SK-N-SH (cell line): ENCODE measurements around the gene CD300A. TPM values are rescaled to one million over a fixed set of nuclear protein-coding genes. Genes with fewer than 3 reads are reported as not detected.
"Not testable (repeated sequence)": the region's sequence is repeated elsewhere in the genome, so short reads cannot be mapped to it uniquely, and the experiment has no call there.

Experiments used
- CTCF ChIA-PET: fragments of 300-600, 350-600 bp; formaldehyde crosslinking; extraction: SDS; loops from one replicate; lab custom pipeline; 2021; lab: Yijun Ruan, JAX
- POLR2A ChIA-PET: fragments of 350-600 bp; sonication (Branson Sonifier 250); formaldehyde crosslinking; extraction: SDS; loops from one replicate; lab custom pipeline; 2020; ENCODE audit warnings: antibody characterized with exemption, inconsistent platforms; lab: Yijun Ruan, JAX
- DNase-seq: peaks from one replicate; pipeline ENCODE4 v3.0.0; 2012
- H2AFZ ChIP-seq: fragments of 200-600 bp; sonication (generic); 2 replicates; pipeline ENCODE4 v1.8.1; 2016; ENCODE audit warnings: antibody characterized with exemption, mild to moderate bottlenecking, low read depth
- H3F3A ChIP-seq: fragments of 200-600 bp; sonication (generic); replicated peaks from 2 replicates; pipeline ENCODE3; 2016; ENCODE audit warnings: antibody characterized with exemption, mild to moderate bottlenecking; ENCODE audit not compliant: insufficient read depth
- H3K27ac ChIP-seq, 2 experiments: fragments of 200-500 bp in 1 of 2; fragments of 200-600 bp in 1 of 2; sonication (Bioruptor generic) in 1 of 2; sonication (generic), shearing (Covaris generic) in 1 of 2; 2 replicates each; pipeline versions ENCODE4 v1.5.1 to v1.6.1; 2014 to 2016; ENCODE audit warnings: low read depth in 2 of 2, inconsistent platforms in 1 of 2, low read length in 1 of 2, mild to moderate bottlenecking in 1 of 2, mixed read lengths in 1 of 2
- H3K27me3 ChIP-seq: fragments of 200-600 bp; sonication (generic), shearing (Covaris generic); 2 replicates; pipeline ENCODE4 v1.6.1; 2016; ENCODE audit warnings: mixed run types; ENCODE audit not compliant: insufficient read depth
- H3K36me3 ChIP-seq, 2 experiments: fragments of 200-500 bp in 1 of 2; fragments of 200-600 bp in 1 of 2; sonication (Bioruptor generic) in 1 of 2; sonication (generic) in 1 of 2; replicated peaks in 1 of 2; 2 replicates each; pipeline versions ENCODE3 to v1.5.1; 2014 to 2016; ENCODE audit warnings: low read length in 1 of 2, mild to moderate bottlenecking in 1 of 2; ENCODE audit not compliant: insufficient read depth in 2 of 2, control insufficient read depth in 1 of 2
- H3K4me1 ChIP-seq, 2 experiments: fragments of 200-500 bp in 1 of 2; fragments of 200-600 bp in 1 of 2; sonication (Bioruptor generic) in 1 of 2; sonication (generic), shearing (Covaris generic) in 1 of 2; 2 replicates each; pipeline versions ENCODE4 v1.5.1 to v1.6.1; 2014 to 2016; ENCODE audit warnings: low read depth in 1 of 2, low read length in 1 of 2, mixed run types in 1 of 2; ENCODE audit not compliant: insufficient read depth in 2 of 2, control insufficient read depth in 1 of 2
- H3K4me2 ChIP-seq: fragments of 200-600 bp; sonication (generic), shearing (Covaris generic); 2 replicates; pipeline ENCODE4 v1.6.1; 2017; ENCODE audit warnings: mixed run types
- H3K4me3 ChIP-seq, 2 experiments: fragments of 200-500 bp in 1 of 2; fragments of 200-600 bp in 1 of 2; sonication (Bioruptor generic) in 1 of 2; sonication (generic), shearing (Covaris generic) in 1 of 2; 2 replicates each; pipeline versions ENCODE4 v1.5.1 to v1.8.1; 2014 to 2016; ENCODE audit warnings: low read depth in 2 of 2, inconsistent platforms in 1 of 2, low read length in 1 of 2, mild to moderate bottlenecking in 1 of 2, mixed read lengths in 1 of 2, moderate library complexity in 1 of 2
- H3K79me2 ChIP-seq: fragments of 200-600 bp; sonication (generic); 2 replicates; pipeline ENCODE4 v1.8.1; 2017; ENCODE audit warnings: mild to moderate bottlenecking; ENCODE audit not compliant: insufficient read depth
- H3K9ac ChIP-seq: fragments of 200-600 bp; sonication (generic); 2 replicates; pipeline ENCODE4 v1.6.1; 2017; ENCODE audit warnings: mixed run types
- H3K9me2 ChIP-seq: fragments of 200-600 bp; sonication (generic); 2 replicates; pipeline ENCODE4 v1.6.1; 2017; ENCODE audit warnings: mixed run types
- H3K9me3 ChIP-seq: fragments of 200-600 bp; sonication (generic); 2 replicates; pipeline ENCODE4 v1.6.1; 2017; ENCODE audit warnings: mixed run types, mild to moderate bottlenecking, moderate library complexity
- H4K20me1 ChIP-seq: fragments of 200-600 bp; sonication (generic); 2 replicates; pipeline ENCODE4 v1.6.1; 2017; ENCODE audit warnings: mild to moderate bottlenecking, mixed run types; ENCODE audit not compliant: insufficient read depth
- CTCF ChIP-seq: fragments of 200-600 bp; sonication (generic); IDR thresholded peaks from 2 replicates; pipeline ENCODE4 v1.6.1; 2017; ENCODE audit warnings: antibody characterized with exemption, mild to moderate bottlenecking, moderate library complexity
- FOXJ3 ChIP-seq: sonication (generic); formaldehyde crosslinking; IDR thresholded peaks from 2 replicates; pipeline ENCODE4 v1.5.1; 2020; ENCODE audit warnings: mild to moderate bottlenecking, missing genetic modification reagents
- JUND ChIP-seq: IDR thresholded peaks from 2 replicates; pipeline ENCODE4 v1.4.0; 2012
- MAX ChIP-seq: IDR thresholded peaks from 2 replicates; pipeline ENCODE4 v1.4.0; 2012; ENCODE audit warnings: low read depth
- MEF2A ChIP-seq: IDR thresholded peaks from 2 replicates; pipeline ENCODE4 v1.4.0; 2012; ENCODE audit warnings: low read depth, borderline replicate concordance
- MXI1 ChIP-seq: IDR thresholded peaks from 2 replicates; pipeline ENCODE4 v1.6.1; 2012; ENCODE audit warnings: mild to moderate bottlenecking, low read depth, low read length, improper control_type of control experiment
- NFIC ChIP-seq: IDR thresholded peaks from 2 replicates; pipeline ENCODE4 v1.4.0; 2012; ENCODE audit warnings: borderline replicate concordance
- PBX3 ChIP-seq: IDR thresholded peaks from 2 replicates; pipeline ENCODE4; 2012
- POLR2AphosphoS5 ChIP-seq: IDR thresholded peaks from 2 replicates; pipeline ENCODE4 v1.6.1; 2012; ENCODE audit warnings: low read depth, low read length
- RCOR1 ChIP-seq: fragments of 150-350 bp; IDR thresholded peaks from 2 replicates; pipeline ENCODE4 v1.6.1; 2017; ENCODE audit warnings: antibody characterized with exemption, low read length
- RXRA ChIP-seq: IDR thresholded peaks from 2 replicates; pipeline ENCODE4 v1.4.0; 2012; ENCODE audit warnings: low read depth, mild to moderate bottlenecking, borderline replicate concordance
- SIN3A ChIP-seq: IDR thresholded peaks from 2 replicates; pipeline ENCODE4 v1.6.1; 2012; ENCODE audit warnings: low read depth, mild to moderate bottlenecking, low read length, moderate library complexity, borderline replicate concordance
- TEAD4 ChIP-seq: IDR thresholded peaks from 2 replicates; pipeline ENCODE4 v1.4.0; 2012; ENCODE audit warnings: mild to moderate bottlenecking, borderline replicate concordance; ENCODE audit not compliant: insufficient read depth
- WGBS: methylation state at CpG from one replicate; pipeline ENCODE4 v1.1.6; 2017; ENCODE audit warnings: low lambda C conversion rate; 5-methylcytosine and 5-hydroxymethylcytosine counted together
- polyA plus RNA-seq, 3 experiments: library from polyadenylated mRNA; depleted of rRNA; stranded (reverse); fragments of >200 nt; gene quantifications; 2 replicates each; pipeline ENCODE4 v1.2.3, GENCODE V29; 2012

The CD300A gene
- polyA plus RNA-seq, 1 of the 3 experiments (the other 2 are of a cell fraction) = not detected

GRCh38 chr17:74516561-74517328 is 50.3 kb downstream of the CD300A start:
- Histone ChIP-seq H3K9me2 (no peaks in the 10 kb centered on the region), H2AFZ (no peak overlapping the region), H3K27ac (no peak overlapping the region), H3K4me1 (no peaks in the 10 kb centered on the region), H4K20me1 (no peaks in the 10 kb centered on the region), H3K9me3 (no peaks in the 10 kb centered on the region; the same call in 1 of the 2 replicates), H3F3A (peaks cover 13% of the 10 kb centered on the region), H3K79me2 (no peaks in the 10 kb centered on the region), H3K4me2 (no peak overlapping the region), H3K9ac (no peak overlapping the region), H3K27me3 (no peaks in the 10 kb centered on the region), H3K36me3 (no peaks in the 10 kb centered on the region), H3K4me3 (no peak overlapping the region)
- 10% methylated on average over 3 of the region's 3 CpGs for WGBS
- CTCF ChIA-PET = interaction anchor here (1.6 to 2.0 kb wide), 2 partner anchors 138 to 149 kb away, joined by 4 to 5 read pairs; no protein-coding TSS in a partner anchor
- POLR2A ChIA-PET = no interaction called here
- DNase-seq = no peak
- TF ChIP-seq CTCF (no peak), FOXJ3 (CRISPR knock-in tag) (no peak), RCOR1 (no peak), PBX3 (no peak), TEAD4 (no peak), MXI1 (no peak), POLR2AphosphoS5 (no peak), SIN3A (no peak), NFIC (no peak), JUND (no peak), RXRA (no peak), MAX (no peak), MEF2A (no peak)

- 12% methylated on average over 6 of the region's 6 CpGs for WGBS
- H3K36me3 ChIP-seq, H3K4me1 ChIP-seq, H3K4me3 ChIP-seq, H3K4me2 ChIP-seq, H3K9ac ChIP-seq, H4K20me1 ChIP-seq, H3K9me3 ChIP-seq, H3K27me3 ChIP-seq, POLR2A ChIA-PET, H3K27ac ChIP-seq, H3K79me2 ChIP-seq, H3K9me2 ChIP-seq, H2AFZ ChIP-seq, DNase-seq: not testable (repeated sequence)
- H3F3A ChIP-seq = peaks cover 13% of the 10 kb centered on the region
- CTCF ChIA-PET = interaction anchor here (1.0 kb wide), 1 partner anchor 48 kb away, joined by 3 read pairs; no protein-coding TSS in a partner anchor
Measured at GRCh38 chr17:74518413-74518981, 52.1 kb downstream of the CD300A start.
